Ascending aorta (tissue), 2 donors: ENCODE results near the gene CDK5RAP1. TPM values are rescaled to one million over a fixed set of nuclear protein-coding genes. Genes with fewer than 3 reads are reported as not detected.

Source experiments
- DNase-seq, 2 donors: peaks; one replicate each; pipeline ENCODE4 v3.0.0-alpha.2; 2019; ENCODE audit warnings: low spot score in 2 of 2
- H3K27ac ChIP-seq, 2 donors: fragments of 200-600 bp; sonication (generic); one replicate each; pipeline ENCODE4 v1.5.1; 2016 to 2017; ENCODE audit warnings: mild to moderate bottlenecking in 1 of 2
- H3K27me3 ChIP-seq: fragments of 200-600 bp; sonication (generic); one replicate; pipeline ENCODE4 v1.5.1; 2017
- H3K36me3 ChIP-seq, 2 donors: fragments of 200-600 bp; sonication (generic); one replicate each; pipeline ENCODE4 v1.5.1; 2016
- H3K4me1 ChIP-seq, 2 donors: fragments of 200-600 bp; sonication (generic); one replicate each; pipeline ENCODE4 v1.5.1; 2016 to 2017; ENCODE audit warnings: mild to moderate bottlenecking in 1 of 2
- H3K4me3 ChIP-seq, 2 donors: fragments of 200-600 bp; sonication (generic); one replicate each; pipeline ENCODE4 v1.5.1; 2016 to 2017; ENCODE audit warnings: mild to moderate bottlenecking in 1 of 2
- H3K9me3 ChIP-seq, 2 donors: fragments of 200-600 bp; sonication (generic); one replicate each; pipeline ENCODE4 v1.5.1; 2016
- CTCF ChIP-seq, 3 experiments: fragments of 200-600 bp in 2 of 3; fragments of 450-650 bp in 1 of 3; sonication (generic) in 2 of 3; IDR thresholded peaks; one replicate each; pipeline ENCODE4 v1.5.1; 2016 to 2019; ENCODE audit warnings: antibody characterized with exemption in 3 of 3, mild to moderate bottlenecking in 1 of 3, moderate library complexity in 1 of 3
- intact Hi-C: fragments of 100-400 bp; cut with DNase I; formaldehyde crosslinking; loops from one replicate; pipeline ENCODE4 v1.15.1; 2023
- total RNA-seq: library from RNA; depleted of rRNA; stranded (reverse); fragments of >200 nt; gene quantifications from one replicate; pipeline ENCODE4 v1.1.0, GENCODE V29; 2016

Gene CDK5RAP1
- total RNA-seq, 1 donor from 2014 or later = 42.8 TPM

DNA sequence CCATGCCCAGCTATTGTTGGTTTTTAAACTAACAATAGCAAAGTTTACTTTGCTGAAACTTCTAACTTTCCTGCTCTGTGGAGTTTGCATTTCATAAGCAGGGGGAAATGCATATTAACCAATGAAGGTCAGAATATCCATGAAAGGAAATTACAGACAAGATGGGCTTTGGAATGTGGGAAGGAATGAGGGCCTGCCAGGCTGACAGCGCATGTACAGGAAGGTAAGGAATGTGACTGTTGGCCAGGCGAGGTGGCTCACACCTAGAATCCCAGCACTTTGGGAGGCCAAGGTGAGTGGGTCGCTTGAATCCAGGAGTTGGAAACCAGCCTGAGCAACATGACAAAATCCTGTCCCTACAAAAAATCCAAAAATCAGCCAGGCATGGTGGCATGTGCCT, 49.6 kb downstream of the CDK5RAP1 start:
- no peak for TF ChIP-seq CTCF (IDR thresholded peaks at IDR 0.05)
- Histone ChIP-seq H3K27ac (no peak overlapping the region), H3K9me3 (no peaks in the 10 kb centered on the region), H3K4me1 (no peaks in the 10 kb centered on the region), H3K36me3 (peaks cover 5 to 33% of the 10 kb centered on the region in 2 donors), H3K4me3 (no peak overlapping the region), H3K27me3 (no peaks in the 10 kb centered on the region)
- intact Hi-C loops = no loop called here
- no peak for DNase-seq

GRCh38 chr20:33349493-33349892, 51.8 kb downstream of the CDK5RAP1 start:
- peaks cover 0 to 21% of the 10 kb centered on the region in 2 donors for H3K36me3 ChIP-seq
- H3K27ac ChIP-seq = no peak overlapping the region
- intact Hi-C loops = no loop called here
- H3K27me3 ChIP-seq = no peaks in the 10 kb centered on the region
- DNase-seq = no peak
- H3K9me3 ChIP-seq = no peaks in the 10 kb centered on the region
- H3K4me1 ChIP-seq = no peaks in the 10 kb centered on the region
- H3K4me3 ChIP-seq = no peak overlapping the region
- TF ChIP-seq CTCF (IDR thresholded peaks at IDR 0.05) = no peak

DNA sequence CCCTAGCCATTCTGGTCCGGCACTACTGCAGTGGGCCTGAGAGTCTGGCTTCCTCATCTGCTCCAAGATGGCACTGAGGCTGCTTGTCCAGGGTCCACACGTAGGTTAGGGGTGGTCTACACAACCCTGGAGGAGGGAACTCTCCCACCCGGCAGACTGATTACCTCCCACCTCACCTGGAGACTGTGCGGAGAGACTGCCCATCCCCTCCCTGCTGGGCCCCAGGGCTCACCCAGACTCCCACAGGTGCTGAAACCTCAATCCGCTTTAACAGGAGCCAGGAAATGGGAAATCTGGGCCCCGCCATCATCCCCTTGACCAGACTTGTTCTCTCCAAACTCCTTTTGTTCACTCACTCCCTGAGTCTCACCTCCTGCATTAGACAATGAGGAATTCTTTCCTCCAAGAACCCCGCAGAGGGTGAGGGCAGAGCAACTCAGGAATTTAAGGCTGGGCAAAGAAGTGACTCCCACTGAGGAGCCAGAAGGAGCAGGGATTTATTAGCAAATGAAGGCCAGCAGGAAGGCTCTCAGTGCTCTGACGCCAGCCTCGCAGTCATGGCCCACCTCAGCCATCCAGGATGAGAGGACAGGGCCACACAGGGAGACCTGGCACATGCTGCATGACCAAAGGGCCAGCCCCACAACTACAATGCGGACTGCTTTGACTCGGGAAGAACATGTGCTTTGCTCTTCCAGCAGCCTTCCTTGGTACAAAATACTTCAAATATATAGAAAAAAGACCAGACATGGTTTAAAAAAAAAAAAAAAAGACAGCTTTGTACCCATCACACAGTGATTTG, 53.0 kb downstream of the CDK5RAP1 start:
- Histone ChIP-seq H3K4me3 (no peak overlapping the region), H3K36me3 (peaks cover 0 to 13% of the 10 kb centered on the region in 2 donors), H3K27ac (no peak overlapping the region), H3K4me1 (no peaks in the 10 kb centered on the region), H3K27me3 (no peaks in the 10 kb centered on the region), H3K9me3 (no peaks in the 10 kb centered on the region)
- intact Hi-C loops = no loop called here
- no peak for DNase-seq
- no peak for TF ChIP-seq CTCF (IDR thresholded peaks at IDR 0.05)

- intact Hi-C loops = no loop called here
- peaks cover 0 to 5% of the 10 kb centered on the region in 2 donors for H3K36me3 ChIP-seq
- no peak overlapping the region for H3K4me3 ChIP-seq
- no peak overlapping the region for H3K27ac ChIP-seq
- TF ChIP-seq CTCF (IDR thresholded peaks at IDR 0.05) = no peak
- H3K27me3 ChIP-seq = no peaks in the 10 kb centered on the region
- H3K4me1 ChIP-seq = no peaks in the 10 kb centered on the region
- H3K9me3 ChIP-seq = no peaks in the 10 kb centered on the region
- DNase-seq = no peak
These were observed 56.0 kb downstream of the CDK5RAP1 start for GRCh38 chr20:33345342-33345741.

DNA sequence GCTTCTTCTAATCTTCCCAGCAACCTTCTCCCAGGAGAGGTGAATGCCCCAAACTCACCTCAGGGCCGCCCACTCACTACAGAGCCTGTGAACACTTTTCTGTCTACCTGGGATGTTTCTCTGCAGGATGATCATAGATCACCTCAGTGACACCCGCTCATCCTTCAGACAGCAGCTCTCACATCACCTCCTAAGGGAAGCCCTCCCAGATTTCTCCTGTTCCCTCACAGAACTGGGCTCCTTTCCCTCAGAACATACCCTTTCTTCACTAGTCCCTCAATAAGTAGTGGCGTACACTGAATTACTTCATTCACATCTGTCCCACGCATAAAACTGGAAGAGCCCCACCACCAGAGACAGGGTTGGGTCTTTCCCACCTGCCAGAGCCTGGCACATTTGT, 57.8 kb downstream of the CDK5RAP1 start:
- intact Hi-C loops = no loop called here
- no peak for DNase-seq

More for the DNA sequence above, 57.8 kb downstream of the CDK5RAP1 start:
- Histone ChIP-seq H3K27ac (no peak overlapping the region), H3K27me3 (no peaks in the 10 kb centered on the region), H3K4me3 (no peak overlapping the region), H3K36me3 (no peaks in the 10 kb centered on the region), H3K9me3 (no peaks in the 10 kb centered on the region), H3K4me1 (no peaks in the 10 kb centered on the region)
- TF ChIP-seq CTCF (IDR thresholded peaks at IDR 0.05) = no peak
